Osteocyte (in vitro differentiated cells): Measurements from ENCODE around the gene HAND1. TPM values are rescaled to one million over a fixed set of nuclear protein-coding genes. Genes with fewer than 3 reads are reported as not detected.

Source experiments
- DNase-seq: peaks from one replicate; pipeline ENCODE4 v3.0.0; 2021; ENCODE audit warnings: mixed read lengths; ENCODE audit not compliant: unreplicated experiment; ENCODE audit errors: extremely low spot score
- H3K27ac Mint-ChIP-seq: one replicate; pipeline ENCODE4 v1.8.0; 2021; ENCODE audit warnings: mild to moderate bottlenecking, mixed read lengths; ENCODE audit not compliant: unreplicated experiment
- H3K27me3 Mint-ChIP-seq: one replicate; pipeline ENCODE4 v1.8.0; 2021; ENCODE audit warnings: mixed read lengths; ENCODE audit not compliant: unreplicated experiment
- H3K36me3 Mint-ChIP-seq: one replicate; pipeline ENCODE4 v1.8.0; 2021; ENCODE audit warnings: mixed read lengths; ENCODE audit not compliant: unreplicated experiment
- H3K4me1 Mint-ChIP-seq: one replicate; pipeline ENCODE4 v1.8.0; 2021; ENCODE audit warnings: mixed read lengths; ENCODE audit not compliant: unreplicated experiment
- H3K4me3 Mint-ChIP-seq: one replicate; pipeline ENCODE4 v1.8.0; 2021; ENCODE audit warnings: mild to moderate bottlenecking, moderate library complexity, mixed read lengths; ENCODE audit not compliant: unreplicated experiment
- H3K9me3 Mint-ChIP-seq: one replicate; pipeline ENCODE4 v1.8.0; 2021; ENCODE audit warnings: mixed read lengths; ENCODE audit not compliant: unreplicated experiment
- CTCF ChIP-seq: fragments of 200-600 bp; sonication (generic); IDR thresholded peaks from 2 replicates; pipeline ENCODE4 v1.5.0; 2021; ENCODE audit warnings: antibody characterized with exemption, mild to moderate bottlenecking, moderate library complexity
- long read RNA-seq: library from polyadenylated mRNA; unstranded; transcript quantifications from one replicate; pipeline ENCODE4 v2.0.0, GENCODE V29; 2021
- total RNA-seq: library from RNA; stranded (reverse); gene quantifications from 2 replicates; pipeline ENCODE4 v1.2.1, GENCODE V29; 2021

The HAND1 gene
- total RNA-seq: not detected in 2 replicates
- long read RNA-seq: 0 reads

GRCh38 chr5:154478224-154478565 lies at the start of gene HAND1:
Gene HAND1, minus strand, starts transcription at chr5:154478227. Its CDS starts 219 bp downstream, at chr5:154478008.
- H3K4me1 Mint-ChIP-seq: peaks cover 51% of the 10 kb centered on the region
- peaks cover under 1% of the 10 kb centered on the region for H3K36me3 Mint-ChIP-seq
- no peaks in the 10 kb centered on the region for H3K9me3 Mint-ChIP-seq
- no peak for TF ChIP-seq CTCF
- DNase-seq: no peak
- peak within 1 kb of the TSS; percentile 56 for H3K4me3 Mint-ChIP-seq
- H3K27ac Mint-ChIP-seq: no peak within 1 kb of the TSS
- H3K27me3 Mint-ChIP-seq: peaks cover 88% of the 10 kb centered on the region

GRCh38 chr5:154526231-154527226 lies 48.5 kb upstream of the HAND1 start:
- no peak for TF ChIP-seq CTCF
- Mint-ChIP-seq H3K27me3 (peaks cover 40% of the 10 kb centered on the region), H3K4me1 (no peaks in the 10 kb centered on the region), H3K4me3 (no peak overlapping the region), H3K36me3 (no peaks in the 10 kb centered on the region), H3K27ac (no peak overlapping the region), H3K9me3 (no peaks in the 10 kb centered on the region)
- DNase-seq: no peak

GRCh38 chr5:154524859-154525258 lies 46.8 kb upstream of the HAND1 start:
- Mint-ChIP-seq H3K27ac (no peak overlapping the region), H3K9me3 (no peaks in the 10 kb centered on the region), H3K36me3 (no peaks in the 10 kb centered on the region), H3K4me3 (no peak overlapping the region), H3K4me1 (no peaks in the 10 kb centered on the region), H3K27me3 (peaks cover 47% of the 10 kb centered on the region)
- TF ChIP-seq CTCF: no peak
- DNase-seq: no peak

- Mint-ChIP-seq H3K27ac (no peak overlapping the region), H3K4me3 (no peak overlapping the region), H3K9me3 (no peaks in the 10 kb centered on the region), H3K4me1 (peaks cover 6% of the 10 kb centered on the region), H3K27me3 (peaks cover 52% of the 10 kb centered on the region), H3K36me3 (no peaks in the 10 kb centered on the region)
- TF ChIP-seq CTCF: no peak
- DNase-seq: no peak
Measured at GRCh38 chr5:154524181-154524580, 46.2 kb upstream of the HAND1 start.

- no peak overlapping the region for H3K27ac Mint-ChIP-seq
Measured at GRCh38 chr5:154523709-154524108, 45.7 kb upstream of the HAND1 start.

More at GRCh38 chr5:154523709-154524108, 45.7 kb upstream of the HAND1 start:
- Mint-ChIP-seq H3K36me3 (no peaks in the 10 kb centered on the region), H3K27me3 (peaks cover 51% of the 10 kb centered on the region), H3K4me3 (no peak overlapping the region), H3K9me3 (no peaks in the 10 kb centered on the region), H3K4me1 (peaks cover 6% of the 10 kb centered on the region)
- TF ChIP-seq CTCF: no peak
- DNase-seq: no peak
